DOHH2 (cell line): ENCODE results near the gene CFAP92.

Source experiments
- EZH2phosphoT487 ChIP-seq: fragments of 200-600 bp; sonication (generic); IDR thresholded peaks from 2 replicates; pipeline ENCODE4 v1.6.1; 2017; ENCODE audit warnings: borderline replicate concordance, mild to moderate bottlenecking, antibody characterized with exemption, low read length, moderate library complexity, mixed read lengths
- TF ChIP-seq, protein P1 (sequence below): fragments of 200-600 bp; sonication (generic); IDR thresholded peaks from one replicate; pipeline ENCODE4 v1.5.1; 2014; ENCODE audit warnings: antibody characterized with exemption, mild to moderate bottlenecking, low read depth, low read length; ENCODE audit not compliant: poor library complexity, severe bottlenecking

DNA sequence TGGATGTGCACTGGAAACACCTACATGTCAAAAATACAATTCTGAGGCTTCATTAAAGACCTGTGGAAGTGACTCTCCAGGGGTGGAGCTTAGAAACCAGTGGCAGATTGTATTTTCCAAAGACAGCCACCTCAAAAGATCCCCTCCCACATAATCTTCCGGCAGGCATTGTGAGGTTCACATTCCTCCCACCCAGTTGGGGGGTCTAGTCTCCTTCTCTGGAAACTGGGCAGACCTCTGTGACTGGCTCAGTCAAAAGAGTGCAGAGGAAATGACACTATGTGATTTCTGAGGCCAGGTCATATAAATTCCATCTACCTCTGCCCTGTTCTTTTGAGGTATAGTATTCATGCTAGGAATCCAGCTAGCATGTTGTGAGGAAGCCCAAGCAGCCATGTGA is 1.9 kb upstream of the CFAP92 start:
- TF ChIP-seq, protein P1, sequence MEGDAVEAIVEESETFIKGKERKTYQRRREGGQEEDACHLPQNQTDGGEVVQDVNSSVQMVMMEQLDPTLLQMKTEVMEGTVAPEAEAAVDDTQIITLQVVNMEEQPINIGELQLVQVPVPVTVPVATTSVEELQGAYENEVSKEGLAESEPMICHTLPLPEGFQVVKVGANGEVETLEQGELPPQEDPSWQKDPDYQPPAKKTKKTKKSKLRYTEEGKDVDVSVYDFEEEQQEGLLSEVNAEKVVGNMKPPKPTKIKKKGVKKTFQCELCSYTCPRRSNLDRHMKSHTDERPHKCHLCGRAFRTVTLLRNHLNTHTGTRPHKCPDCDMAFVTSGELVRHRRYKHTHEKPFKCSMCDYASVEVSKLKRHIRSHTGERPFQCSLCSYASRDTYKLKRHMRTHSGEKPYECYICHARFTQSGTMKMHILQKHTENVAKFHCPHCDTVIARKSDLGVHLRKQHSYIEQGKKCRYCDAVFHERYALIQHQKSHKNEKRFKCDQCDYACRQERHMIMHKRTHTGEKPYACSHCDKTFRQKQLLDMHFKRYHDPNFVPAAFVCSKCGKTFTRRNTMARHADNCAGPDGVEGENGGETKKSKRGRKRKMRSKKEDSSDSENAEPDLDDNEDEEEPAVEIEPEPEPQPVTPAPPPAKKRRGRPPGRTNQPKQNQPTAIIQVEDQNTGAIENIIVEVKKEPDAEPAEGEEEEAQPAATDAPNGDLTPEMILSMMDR, result no peak
- TF ChIP-seq EZH2phosphoT487, result no peak
